ENCODE results near the gene TSEN15. TPM values are rescaled to one million over a fixed set of nuclear protein-coding genes. Genes with fewer than 3 reads are reported as not detected.
A peak's percentile ranks its signal among the peaks of the same experiment; 100 is the strongest.

TSEN15 gene
- total and polyA plus RNA-seq, 8 donors, result 33.8 to 50.1 (median 39.5) TPM

DNA sequence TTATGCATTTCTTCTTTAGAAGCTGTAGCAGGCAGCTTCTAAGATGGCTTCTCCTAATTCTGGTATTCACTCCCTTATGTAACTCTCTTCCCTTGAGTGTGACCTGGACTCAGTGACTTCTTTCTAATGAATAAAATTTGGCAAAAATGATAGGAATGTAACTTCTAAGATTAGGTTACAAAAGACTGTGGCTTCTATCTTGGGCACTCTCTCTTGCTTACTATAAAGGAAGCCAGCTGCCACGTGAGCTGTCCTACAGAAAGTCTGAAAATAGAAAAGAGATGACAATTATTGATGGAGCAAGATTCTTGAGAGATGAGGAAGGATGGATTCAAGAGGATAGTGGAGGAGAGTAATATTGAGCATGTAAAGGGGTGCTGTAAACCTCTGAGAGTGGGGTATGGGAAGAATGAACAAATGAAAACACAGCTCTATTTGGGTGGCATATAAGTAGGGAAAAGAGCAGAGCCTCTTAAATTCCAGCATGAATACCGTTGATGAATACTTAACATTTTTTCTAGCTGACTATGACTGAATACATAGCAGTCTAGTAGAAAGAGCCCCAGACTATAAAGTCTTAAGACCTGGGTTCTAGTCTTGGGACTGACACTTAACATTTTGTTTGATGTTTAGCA, 5.5 kb downstream of the TSEN15 start:
- Histone ChIP-seq H3K27ac (peak overlapping the region; percentile 6 to 9), H3K4me3 (no peak overlapping the region), H3K9me3 (no peaks in the 10 kb centered on the region), H3K4me1 (peaks cover 21 to 23% of the 10 kb centered on the region in 2 donors), H3K27me3 (no peaks in the 10 kb centered on the region), H3K36me3 (peaks cover 0 to 17% of the 10 kb centered on the region in 2 donors)
- no peak for TF ChIP-seq CTCF (IDR thresholded peaks at IDR 0.05)
- DNase-seq, result no peak
- ATAC-seq, result peak; percentile 84
- intact Hi-C loops (cut with DNase I), result no loop called here

DNA sequence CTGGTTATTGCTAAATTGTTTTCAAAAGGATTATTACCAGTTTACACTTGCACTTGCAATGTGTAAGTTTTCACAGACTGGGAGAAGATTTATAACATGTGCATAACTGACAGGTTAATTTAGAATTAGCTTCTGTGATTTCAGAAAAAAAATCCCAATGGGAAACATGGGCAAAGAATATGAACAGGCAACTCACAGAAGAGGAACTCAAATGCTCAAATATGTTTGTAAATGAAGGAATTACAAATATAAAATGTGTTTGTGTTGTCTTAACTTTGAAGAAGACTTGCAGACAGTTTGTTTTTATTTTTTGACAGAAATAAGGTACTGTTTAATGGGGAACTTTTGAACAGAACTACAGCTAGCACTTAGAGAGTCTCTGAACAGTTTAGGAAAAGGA, 8.4 kb downstream of the TSEN15 start:
- no peak for ATAC-seq
- DNase-seq, result no peak
- no peaks in the 10 kb centered on the region for H3K9me3 ChIP-seq
- H3K27ac ChIP-seq, result no peak overlapping the region
- H3K4me3 ChIP-seq, result no peak overlapping the region
- H3K4me1 ChIP-seq, result peaks cover 0 to 11% of the 10 kb centered on the region in 2 donors
- TF ChIP-seq CTCF (IDR thresholded peaks at IDR 0.05), result no peak
- intact Hi-C loops (cut with DNase I), result no loop called here
- no peaks in the 10 kb centered on the region for H3K27me3 ChIP-seq
- H3K36me3 ChIP-seq, result peaks cover 0 to 12% of the 10 kb centered on the region in 2 donors

DNA sequence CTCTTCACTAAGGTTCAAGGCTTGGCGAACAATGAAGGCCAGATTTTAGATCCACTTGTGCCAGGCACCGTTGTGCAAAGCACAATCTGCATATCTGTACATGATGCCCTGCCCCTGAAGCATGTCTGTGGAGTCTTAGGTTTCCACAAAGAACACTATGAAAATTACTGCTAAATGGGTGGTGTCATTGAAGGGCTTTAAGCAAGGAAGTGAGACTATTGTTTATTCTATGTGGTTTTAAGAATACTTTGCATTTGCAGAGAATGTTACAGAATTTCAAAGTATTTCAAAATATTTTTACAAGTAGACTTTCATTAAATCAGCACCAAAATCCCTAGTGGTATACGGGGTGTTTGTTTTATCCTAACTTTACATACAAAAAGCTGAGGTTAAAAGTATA, 8.8 kb downstream of the TSEN15 start:
- peaks cover 0 to 12% of the 10 kb centered on the region in 2 donors for H3K36me3 ChIP-seq
- no peaks in the 10 kb centered on the region for H3K9me3 ChIP-seq
- H3K27me3 ChIP-seq, result no peaks in the 10 kb centered on the region
- no peak overlapping the region for H3K4me3 ChIP-seq
- peaks cover 0 to 11% of the 10 kb centered on the region in 2 donors for H3K4me1 ChIP-seq
- no peak overlapping the region for H3K27ac ChIP-seq
- intact Hi-C loops (cut with DNase I), result no loop called here
- DNase-seq, result no peak
- ATAC-seq, result no peak
- TF ChIP-seq CTCF (IDR thresholded peaks at IDR 0.05), result no peak

GRCh38 chr1:184061396-184062003, 10.0 kb downstream of the TSEN15 start:
- Histone ChIP-seq H3K36me3 (peaks cover 0 to 15% of the 10 kb centered on the region in 2 donors), H3K27ac (no peak overlapping the region), H3K4me3 (no peak overlapping the region), H3K9me3 (no peaks in the 10 kb centered on the region), H3K4me1 (peaks cover 0 to 11% of the 10 kb centered on the region in 2 donors), H3K27me3 (no peaks in the 10 kb centered on the region)
- intact Hi-C loops (cut with DNase I), result no loop called here
- ATAC-seq, result peak; percentile 82
- no peak for TF ChIP-seq CTCF (IDR thresholded peaks at IDR 0.05)
- peak in 1 of 4 donors; percentile 33 for DNase-seq

GRCh38 chr1:184062640-184063286, 11.2 kb downstream of the TSEN15 start:
- no peaks in the 10 kb centered on the region for H3K9me3 ChIP-seq
- intact Hi-C loops (cut with DNase I), result no loop called here

More at GRCh38 chr1:184062640-184063286, 11.2 kb downstream of the TSEN15 start:
- H3K27me3 ChIP-seq, result no peaks in the 10 kb centered on the region
- H3K4me3 ChIP-seq, result no peak overlapping the region
- no peak for TF ChIP-seq CTCF (IDR thresholded peaks at IDR 0.05)
- no peak overlapping the region for H3K27ac ChIP-seq
- no peaks in the 10 kb centered on the region for H3K4me1 ChIP-seq
- DNase-seq (no peak), ATAC-seq (no peak)
- H3K36me3 ChIP-seq, result peaks cover 0 to 15% of the 10 kb centered on the region in 2 donors

All from left lung (tissue), 10 donors.